ENCODE measurements around the gene SHISA9. TPM values are rescaled to one million over a fixed set of nuclear protein-coding genes. Genes with fewer than 3 reads are reported as not detected.

SHISA9 gene
- total RNA-seq, 3 donors from 2014 or later: 0.87 to 7.3 (median 3.0) TPM

DNA sequence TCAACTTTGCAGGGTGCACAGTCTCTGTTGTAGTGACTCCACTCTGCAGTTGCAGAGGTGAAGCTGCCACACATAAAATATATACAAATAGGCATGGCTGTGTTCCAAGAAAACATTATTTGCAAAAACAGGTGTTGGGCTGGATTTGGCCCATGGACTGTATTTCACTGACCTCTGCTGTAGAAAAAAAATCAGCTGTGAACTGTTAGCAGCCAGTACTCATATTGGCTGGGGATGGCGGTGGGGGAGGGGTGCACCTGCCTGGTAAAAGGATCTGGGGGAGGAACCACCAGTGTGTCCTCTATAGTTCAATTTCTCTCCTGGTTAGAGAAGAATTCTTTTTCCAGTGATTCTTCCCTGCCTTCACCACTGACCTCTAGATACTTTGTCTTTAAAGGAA, 50.0 kb downstream of the SHISA9 start:
- H3K4me1 ChIP-seq (ENCODE audit: low read depth): no peaks in the 10 kb centered on the region
- H3K36me3 ChIP-seq (ENCODE audit: low read depth): no peaks in the 10 kb centered on the region
- no peaks in the 10 kb centered on the region for H3K9me3 ChIP-seq
- intact Hi-C loops (cut with DNase I, micrococcal nuclease): no loop called here
- ATAC-seq: no peak
- DNase-seq: no peak
- no peak overlapping the region for H3K4me3 ChIP-seq
- TF ChIP-seq, protein P1, sequence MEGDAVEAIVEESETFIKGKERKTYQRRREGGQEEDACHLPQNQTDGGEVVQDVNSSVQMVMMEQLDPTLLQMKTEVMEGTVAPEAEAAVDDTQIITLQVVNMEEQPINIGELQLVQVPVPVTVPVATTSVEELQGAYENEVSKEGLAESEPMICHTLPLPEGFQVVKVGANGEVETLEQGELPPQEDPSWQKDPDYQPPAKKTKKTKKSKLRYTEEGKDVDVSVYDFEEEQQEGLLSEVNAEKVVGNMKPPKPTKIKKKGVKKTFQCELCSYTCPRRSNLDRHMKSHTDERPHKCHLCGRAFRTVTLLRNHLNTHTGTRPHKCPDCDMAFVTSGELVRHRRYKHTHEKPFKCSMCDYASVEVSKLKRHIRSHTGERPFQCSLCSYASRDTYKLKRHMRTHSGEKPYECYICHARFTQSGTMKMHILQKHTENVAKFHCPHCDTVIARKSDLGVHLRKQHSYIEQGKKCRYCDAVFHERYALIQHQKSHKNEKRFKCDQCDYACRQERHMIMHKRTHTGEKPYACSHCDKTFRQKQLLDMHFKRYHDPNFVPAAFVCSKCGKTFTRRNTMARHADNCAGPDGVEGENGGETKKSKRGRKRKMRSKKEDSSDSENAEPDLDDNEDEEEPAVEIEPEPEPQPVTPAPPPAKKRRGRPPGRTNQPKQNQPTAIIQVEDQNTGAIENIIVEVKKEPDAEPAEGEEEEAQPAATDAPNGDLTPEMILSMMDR (IDR thresholded peaks at IDR 0.05): no peak

DNA sequence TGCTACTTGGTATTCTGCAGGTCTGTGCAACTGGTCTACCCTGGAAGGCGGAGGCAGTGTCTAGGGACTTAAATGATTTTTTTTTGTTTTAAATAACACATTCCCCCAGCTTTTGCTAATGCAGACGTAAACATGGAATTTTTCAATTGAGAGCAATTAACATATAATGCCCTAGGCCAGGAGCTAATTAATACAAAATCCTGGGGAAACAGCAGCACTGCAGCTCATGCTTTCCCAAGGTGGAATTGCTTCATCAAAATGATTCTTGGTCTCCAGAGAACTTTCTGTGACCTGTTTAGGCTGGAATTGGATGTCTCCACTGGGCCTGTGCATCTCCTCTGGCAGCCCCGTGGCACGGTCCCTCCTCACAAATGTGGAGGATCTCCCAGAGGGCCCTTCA, 50.6 kb downstream of the SHISA9 start:
- TF ChIP-seq, protein P1 (IDR thresholded peaks at IDR 0.05): no peak
- Histone ChIP-seq H3K9me3 (no peaks in the 10 kb centered on the region), H3K4me3 (no peak overlapping the region), H3K36me3 (ENCODE audit: low read depth) (no peaks in the 10 kb centered on the region), H3K4me1 (ENCODE audit: low read depth) (no peaks in the 10 kb centered on the region)
- intact Hi-C loops (cut with DNase I, micrococcal nuclease): no loop called here
- DNase-seq: no peak
- ATAC-seq: no peak

DNA sequence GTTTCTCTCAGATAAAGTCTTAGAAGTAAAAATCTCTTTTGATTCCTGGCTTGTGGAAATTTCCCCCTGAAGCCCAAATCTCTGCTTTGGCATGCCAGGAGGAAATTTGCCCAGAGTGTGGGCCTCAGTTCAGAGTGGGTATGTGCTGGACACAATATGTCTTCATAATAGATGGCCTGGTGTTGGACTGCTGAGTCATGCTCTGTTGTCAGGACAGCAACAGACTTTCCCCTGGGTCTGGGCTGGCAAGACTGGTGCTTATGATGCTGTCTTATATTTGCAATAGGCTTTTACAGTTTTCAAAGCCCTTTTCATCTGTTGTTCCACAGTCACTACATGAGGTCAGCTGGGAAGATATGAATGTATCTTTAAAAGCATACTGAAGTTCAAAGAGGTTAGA, 57.0 kb downstream of the SHISA9 start:
- no peak for DNase-seq
- Histone ChIP-seq H3K36me3 (ENCODE audit: low read depth) (no peaks in the 10 kb centered on the region), H3K9me3 (peaks cover 9% of the 10 kb centered on the region), H3K4me3 (no peak overlapping the region), H3K4me1 (ENCODE audit: low read depth) (no peaks in the 10 kb centered on the region)
- no peak for ATAC-seq
- intact Hi-C loops (cut with DNase I, micrococcal nuclease): no loop called here
- TF ChIP-seq, protein P1 (IDR thresholded peaks at IDR 0.05): no peak

- TF ChIP-seq, protein P1 (IDR thresholded peaks at IDR 0.05): no peak
Observed at GRCh38 chr16:12959072-12959471, 57.7 kb downstream of the SHISA9 start.

GRCh38 chr16:12961626-12962025, 60.2 kb downstream of the SHISA9 start:
- Histone ChIP-seq H3K36me3 (ENCODE audit: low read depth) (no peaks in the 10 kb centered on the region), H3K4me3 (no peak overlapping the region), H3K9me3 (peaks cover 9% of the 10 kb centered on the region), H3K4me1 (ENCODE audit: low read depth) (no peaks in the 10 kb centered on the region)
- no peak for DNase-seq
- intact Hi-C loops (cut with DNase I, micrococcal nuclease): no loop called here
- TF ChIP-seq, protein P1 (IDR thresholded peaks at IDR 0.05): no peak
- no peak for ATAC-seq

More at GRCh38 chr16:12959072-12959471, 57.7 kb downstream of the SHISA9 start:
- ATAC-seq: no peak
- H3K4me3 ChIP-seq: no peak overlapping the region
- no peaks in the 10 kb centered on the region for H3K4me1 ChIP-seq (ENCODE audit: low read depth)
- intact Hi-C loops (cut with DNase I, micrococcal nuclease): no loop called here
- H3K36me3 ChIP-seq (ENCODE audit: low read depth): no peaks in the 10 kb centered on the region
- H3K9me3 ChIP-seq: peaks cover 9% of the 10 kb centered on the region
- no peak for DNase-seq

DNA sequence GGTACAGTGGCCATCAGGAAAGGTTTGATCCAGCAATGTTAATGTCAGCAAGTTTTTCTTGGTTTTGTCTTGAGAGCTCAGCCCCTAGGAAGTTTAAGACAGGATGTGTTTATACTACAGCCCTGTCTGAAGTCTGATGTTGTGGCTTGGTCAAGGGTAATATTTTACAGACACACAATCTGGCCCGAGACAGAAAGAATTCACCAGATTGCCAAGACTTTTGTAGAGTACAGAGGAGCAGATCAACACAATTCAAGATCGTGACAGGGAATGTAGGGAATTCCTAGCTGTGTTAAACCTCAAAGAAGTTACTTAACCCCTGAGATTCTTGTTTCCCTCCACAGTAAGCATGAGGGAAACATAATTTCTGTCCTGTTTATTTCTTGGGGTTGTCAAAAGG, 63.1 kb downstream of the SHISA9 start:
- no peak for DNase-seq
- no peaks in the 10 kb centered on the region for H3K36me3 ChIP-seq (ENCODE audit: low read depth)
- no peak overlapping the region for H3K4me3 ChIP-seq
- ATAC-seq: no peak
- intact Hi-C loops (cut with DNase I, micrococcal nuclease): no loop called here
- H3K9me3 ChIP-seq: peaks cover 5% of the 10 kb centered on the region
- H3K4me1 ChIP-seq (ENCODE audit: low read depth): no peaks in the 10 kb centered on the region
- TF ChIP-seq, protein P1 (IDR thresholded peaks at IDR 0.05): no peak
